ENCODE measurements around the gene ERFL.
A peak's percentile ranks its signal among the peaks of the same experiment; 100 is the strongest.

The ERFL gene

GRCh38 chr19:41859618-41860418, 68.4 kb downstream of the ERFL start, which contains the start of gene RPS19:
Gene RPS19, plus strand, starts transcription at chr19:41860255. Its CDS starts 520 bp downstream, at chr19:41860775.
- DNase-seq (ENCODE audit: low spot score) = peak; percentile 99

GRCh38 chr19:41859213-41859617, 69.0 kb downstream of the ERFL start:
- DNase-seq (ENCODE audit: low spot score) = no peak

Data from NAMALWA (cell line).